Measurements from ENCODE around the gene KLK12.

DNA sequence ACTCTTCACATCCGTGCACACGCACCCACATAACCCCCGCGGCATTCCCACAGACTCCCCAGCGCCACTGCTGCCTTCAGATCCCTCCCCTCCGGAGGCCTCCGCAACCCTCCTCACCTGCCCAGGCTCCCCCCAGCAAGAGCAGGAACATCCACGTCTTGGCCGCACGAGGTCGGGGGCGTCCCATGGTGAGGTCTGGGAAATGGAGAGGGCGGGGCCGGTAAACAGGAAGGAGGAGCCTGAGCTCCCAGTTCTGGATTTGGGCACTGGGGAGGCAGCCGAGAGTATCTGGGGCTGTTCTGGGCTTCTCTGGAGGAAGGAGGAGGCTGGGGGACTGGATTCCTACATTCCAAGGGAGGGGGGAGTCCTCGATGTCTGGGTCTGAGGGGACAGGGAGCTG is 33.8 kb downstream of the KLK12 start:
- TF ChIP-seq EZH2 (IDR thresholded peaks at IDR 0.05; ENCODE audit: insufficient read depth, poor library complexity, severe bottlenecking), result no peak
- no peak for TF ChIP-seq EZH2phosphoT487 (IDR thresholded peaks at IDR 0.05; ENCODE audit: insufficient read depth, low read depth)

Measured in GM23248 (cell line).